NCI-H1105 (cell line): Measurements from ENCODE around the gene WLS.

ENCODE experiments used
- DNase-seq: peaks from one replicate; lab custom pipeline; 2025; lab: John Stamatoyannopoulos, UW

The WLS gene

GRCh38 chr1:68228851-68229250, 3.5 kb downstream of the WLS start:
- no peak for DNase-seq

GRCh38 chr1:68227598-68227997, 4.7 kb downstream of the WLS start:
- DNase-seq = no peak

- no peak for DNase-seq
These were observed 6.5 kb downstream of the WLS start for GRCh38 chr1:68225781-68226180.

GRCh38 chr1:68223687-68224086, 8.6 kb downstream of the WLS start:
- no peak for DNase-seq

- DNase-seq = no peak
These were observed 10.3 kb downstream of the WLS start for GRCh38 chr1:68221980-68222373.

GRCh38 chr1:68221001-68221979, 11.0 kb downstream of the WLS start:
- no peak for DNase-seq

GRCh38 chr1:68220420-68220819, 11.9 kb downstream of the WLS start:
- no peak for DNase-seq

- no peak for DNase-seq
These were observed 13.8 kb downstream of the WLS start for GRCh38 chr1:68218490-68218889.

GRCh38 chr1:68217618-68218017, 14.7 kb downstream of the WLS start:
- no peak for DNase-seq

GRCh38 chr1:68217060-68217554, 15.2 kb downstream of the WLS start:
- DNase-seq = no peak

- DNase-seq = no peak
These were observed 16.1 kb downstream of the WLS start for GRCh38 chr1:68216089-68216772.

- no peak for DNase-seq
These were observed 18.5 kb downstream of the WLS start for GRCh38 chr1:68213843-68214242.

GRCh38 chr1:68211761-68212380, 20.5 kb downstream of the WLS start:
- DNase-seq = no peak

- DNase-seq = no peak
These were observed 21.5 kb downstream of the WLS start for GRCh38 chr1:68210829-68211228.

- DNase-seq = no peak
These were observed 22.3 kb downstream of the WLS start for GRCh38 chr1:68210027-68210426.

- no peak for DNase-seq
These were observed 25.3 kb downstream of the WLS start for GRCh38 chr1:68206848-68207689.

GRCh38 chr1:68205794-68206358, 26.4 kb downstream of the WLS start:
- no peak for DNase-seq

- no peak for DNase-seq
These were observed 27.2 kb downstream of the WLS start for GRCh38 chr1:68204977-68205630.

GRCh38 chr1:68202239-68202832, 30.0 kb downstream of the WLS start:
- DNase-seq = no peak

GRCh38 chr1:68201546-68202238, 30.6 kb downstream of the WLS start:
- no peak for DNase-seq
